Nephron progenitor cell (in vitro differentiated cells): Measurements from ENCODE around the gene PSMC3IP.

ENCODE experiments used
- DNase-seq: peaks from one replicate; pipeline ENCODE4 v3.0.0; 2021
- H3K27ac Mint-ChIP-seq: 2 replicates; pipeline ENCODE4 v1.8.0; 2021; ENCODE audit warnings: mild to moderate bottlenecking, moderate library complexity, mixed read lengths
- H3K27me3 Mint-ChIP-seq: 2 replicates; pipeline ENCODE4 v1.8.0; 2021; ENCODE audit warnings: mild to moderate bottlenecking, low read depth, mixed read lengths; ENCODE audit not compliant: poor library complexity
- H3K36me3 Mint-ChIP-seq: 2 replicates; pipeline ENCODE4 v1.8.0; 2021; ENCODE audit warnings: low read depth, mixed read lengths
- H3K4me1 Mint-ChIP-seq: 2 replicates; pipeline ENCODE4 v1.8.0; 2021; ENCODE audit warnings: mixed read lengths
- H3K4me3 Mint-ChIP-seq: 2 replicates; pipeline ENCODE4 v1.8.0; 2021; ENCODE audit warnings: mild to moderate bottlenecking, moderate library complexity, mixed read lengths
- H3K9me3 Mint-ChIP-seq: 2 replicates; pipeline ENCODE4 v1.8.0; 2021; ENCODE audit warnings: mild to moderate bottlenecking, moderate library complexity, mixed read lengths
- TF ChIP-seq, protein P1 (sequence below): fragments of 200-600 bp; sonication (generic); IDR thresholded peaks from 2 replicates; pipeline ENCODE4 v1.5.0; 2021; ENCODE audit warnings: antibody characterized with exemption

The PSMC3IP gene

DNA sequence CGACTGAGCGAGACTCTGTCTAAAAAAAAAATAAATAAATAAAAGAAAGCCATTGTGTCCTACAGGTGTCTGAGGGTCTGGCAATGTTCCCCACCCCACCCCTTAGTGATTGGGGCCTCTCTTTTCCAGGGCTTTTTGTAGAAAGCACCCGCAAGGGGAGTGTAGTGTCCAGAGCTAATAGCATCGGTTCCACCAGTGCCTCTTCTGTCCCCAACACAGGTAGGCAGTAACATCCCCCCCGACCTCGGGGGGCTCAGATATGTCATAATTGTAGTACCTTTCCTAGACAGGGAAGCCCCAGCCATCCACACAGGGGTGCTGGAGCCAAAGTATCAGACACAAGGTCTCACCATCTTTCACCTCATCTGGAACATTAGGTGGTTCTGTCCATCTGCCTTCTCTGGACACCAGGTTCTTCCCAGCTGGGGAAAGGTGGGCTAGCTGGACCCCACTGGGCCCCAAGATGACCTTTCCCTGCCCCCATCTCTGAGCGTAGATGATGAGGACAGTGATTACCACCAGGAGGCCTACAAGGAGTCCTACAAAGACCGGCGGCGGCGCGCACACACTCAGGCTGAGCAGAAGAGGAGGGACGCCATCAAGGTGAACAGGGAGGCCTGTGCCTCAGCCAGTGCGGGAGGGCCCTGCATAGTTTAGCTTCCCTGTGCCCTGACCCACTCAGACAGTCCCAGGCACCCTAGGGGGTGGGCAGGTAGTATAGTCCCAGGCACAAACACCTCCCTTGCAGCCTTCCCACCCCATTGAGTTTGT, 9.0 kb downstream of the PSMC3IP start:
- DNase-seq: no peak
- TF ChIP-seq, protein P1, sequence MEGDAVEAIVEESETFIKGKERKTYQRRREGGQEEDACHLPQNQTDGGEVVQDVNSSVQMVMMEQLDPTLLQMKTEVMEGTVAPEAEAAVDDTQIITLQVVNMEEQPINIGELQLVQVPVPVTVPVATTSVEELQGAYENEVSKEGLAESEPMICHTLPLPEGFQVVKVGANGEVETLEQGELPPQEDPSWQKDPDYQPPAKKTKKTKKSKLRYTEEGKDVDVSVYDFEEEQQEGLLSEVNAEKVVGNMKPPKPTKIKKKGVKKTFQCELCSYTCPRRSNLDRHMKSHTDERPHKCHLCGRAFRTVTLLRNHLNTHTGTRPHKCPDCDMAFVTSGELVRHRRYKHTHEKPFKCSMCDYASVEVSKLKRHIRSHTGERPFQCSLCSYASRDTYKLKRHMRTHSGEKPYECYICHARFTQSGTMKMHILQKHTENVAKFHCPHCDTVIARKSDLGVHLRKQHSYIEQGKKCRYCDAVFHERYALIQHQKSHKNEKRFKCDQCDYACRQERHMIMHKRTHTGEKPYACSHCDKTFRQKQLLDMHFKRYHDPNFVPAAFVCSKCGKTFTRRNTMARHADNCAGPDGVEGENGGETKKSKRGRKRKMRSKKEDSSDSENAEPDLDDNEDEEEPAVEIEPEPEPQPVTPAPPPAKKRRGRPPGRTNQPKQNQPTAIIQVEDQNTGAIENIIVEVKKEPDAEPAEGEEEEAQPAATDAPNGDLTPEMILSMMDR: no peak
- H3K36me3 Mint-ChIP-seq: peaks cover 45% of the 10 kb centered on the region
- H3K4me3 Mint-ChIP-seq: peak overlapping the region; percentile 95
- no peaks in the 10 kb centered on the region for H3K27me3 Mint-ChIP-seq
- no peaks in the 10 kb centered on the region for H3K9me3 Mint-ChIP-seq
- H3K27ac Mint-ChIP-seq: peak overlapping the region; percentile 83
- peaks cover 17% of the 10 kb centered on the region for H3K4me1 Mint-ChIP-seq

DNA sequence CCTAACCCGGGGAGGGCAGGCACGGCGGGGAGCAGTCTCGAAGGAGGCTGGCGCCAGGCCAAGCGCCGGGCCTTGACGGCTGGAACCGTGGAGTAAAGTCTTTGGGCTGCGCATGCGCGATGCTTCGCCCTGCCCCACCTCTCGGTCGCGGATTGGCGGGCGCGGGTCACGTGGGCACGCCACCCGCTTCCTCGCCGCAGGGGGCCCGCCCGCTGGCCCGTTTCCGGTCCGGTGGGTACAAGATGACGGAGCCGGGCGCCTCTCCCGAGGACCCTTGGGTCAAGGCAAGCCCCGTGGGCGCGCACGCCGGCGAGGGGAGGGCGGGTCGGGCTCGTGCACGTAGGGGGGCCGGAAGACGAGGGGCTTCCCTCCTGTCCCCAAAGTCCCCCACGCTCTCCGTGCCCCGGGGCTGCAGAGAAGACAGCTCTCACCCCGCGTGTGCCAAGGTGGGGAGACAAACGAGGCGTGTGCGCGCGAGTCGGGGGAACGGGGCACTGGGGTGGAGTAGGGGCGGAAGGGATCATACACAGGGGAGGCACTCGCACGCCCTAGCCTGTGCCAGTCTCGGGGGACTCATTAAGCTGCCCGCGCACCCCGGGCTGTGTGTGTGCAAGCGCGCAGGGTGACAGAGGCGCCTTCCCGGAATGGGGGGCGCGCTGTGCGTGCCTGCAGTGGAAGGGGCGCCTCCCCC, 10.5 kb downstream of the PSMC3IP start, which contains the start of gene MLX:
Gene MLX, plus strand, starts transcription at position 218 of the 691 bp plus-strand sequence. Its CDS starts 25 bp downstream, at position 243.
- Mint-ChIP-seq H3K27ac (peak within 1 kb of the TSS; percentile 78), H3K27me3 (no peaks in the 10 kb centered on the region), H3K4me3 (peak within 1 kb of the TSS; percentile 95), H3K36me3 (peaks cover 31% of the 10 kb centered on the region), H3K4me1 (peaks cover 28% of the 10 kb centered on the region), H3K9me3 (no peaks in the 10 kb centered on the region)
- DNase-seq: peak; percentile 96
- TF ChIP-seq, protein P1: no peak

DNA sequence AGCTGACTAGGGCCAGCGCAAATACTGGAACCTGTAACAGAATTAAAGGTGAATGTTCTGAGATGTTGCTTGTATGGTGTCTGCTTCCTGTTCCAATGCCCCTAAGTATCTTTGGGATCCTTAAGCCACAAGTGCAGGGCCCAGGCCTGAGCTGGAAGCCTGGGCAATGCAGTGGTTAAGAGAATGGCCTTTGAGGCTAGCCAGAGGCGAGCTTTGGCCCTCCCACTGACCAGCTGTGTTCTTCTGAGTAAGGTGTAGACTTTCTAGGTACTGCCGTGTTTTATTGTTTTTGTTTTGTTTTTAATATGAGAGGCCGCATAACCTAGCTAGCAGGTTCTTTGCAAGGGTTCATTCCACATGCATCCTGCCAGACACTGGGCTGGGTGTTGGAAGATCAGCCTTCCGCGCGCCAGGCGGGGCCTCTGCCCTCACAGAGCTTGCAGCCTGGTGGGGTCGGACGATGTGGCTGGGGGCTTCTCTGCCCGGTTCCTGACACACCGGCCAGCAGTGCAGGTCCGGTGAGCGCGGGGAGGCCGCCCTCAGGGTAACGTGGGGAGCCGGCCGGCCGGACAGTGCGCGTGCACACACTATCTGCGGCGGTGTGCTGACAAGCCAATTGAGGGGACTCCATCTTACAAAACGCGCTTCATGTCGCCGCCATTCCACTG, 11.2 kb downstream of the PSMC3IP start:
- H3K36me3 Mint-ChIP-seq: peaks cover 25% of the 10 kb centered on the region
- H3K4me1 Mint-ChIP-seq: peaks cover 33% of the 10 kb centered on the region
- peak overlapping the region; percentile 95 for H3K4me3 Mint-ChIP-seq
- no peaks in the 10 kb centered on the region for H3K27me3 Mint-ChIP-seq
- no peak for DNase-seq
- no peaks in the 10 kb centered on the region for H3K9me3 Mint-ChIP-seq
- TF ChIP-seq, protein P1: no peak
- H3K27ac Mint-ChIP-seq: peak overlapping the region; percentile 75

DNA sequence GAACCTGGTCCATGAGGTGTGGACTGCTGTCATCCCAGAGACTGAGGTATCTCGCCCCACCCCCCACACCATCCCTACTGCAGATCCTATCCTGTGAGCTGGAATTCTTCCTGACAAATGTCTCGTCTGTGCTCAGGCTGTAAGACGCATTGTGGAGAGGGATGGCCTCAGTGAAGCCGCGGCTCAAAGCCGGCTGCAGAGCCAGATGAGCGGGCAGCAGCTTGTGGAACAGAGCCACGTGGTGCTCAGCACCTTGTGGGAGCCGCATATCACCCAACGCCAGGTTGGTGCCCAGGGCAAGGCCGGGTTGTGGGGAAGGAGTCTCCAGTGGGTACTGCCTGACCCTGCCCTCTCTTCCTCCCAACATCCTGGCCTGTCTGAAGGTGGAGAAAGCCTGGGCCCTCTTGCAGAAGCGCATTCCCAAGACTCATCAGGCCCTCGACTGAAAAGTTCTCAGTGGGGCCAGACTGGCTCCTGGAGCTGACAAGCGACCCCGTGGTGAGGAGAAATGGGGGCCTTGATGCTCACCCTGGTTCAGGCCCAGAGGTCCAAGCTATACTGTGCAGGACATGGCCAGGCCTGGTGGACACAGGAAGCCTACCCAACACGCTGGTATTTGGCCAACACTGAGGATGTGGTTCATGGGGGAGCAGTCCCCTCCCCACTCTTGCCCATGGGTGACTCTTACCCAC, 11.9 kb downstream of the PSMC3IP start:
- H3K36me3 Mint-ChIP-seq: peaks cover 19% of the 10 kb centered on the region
- no peaks in the 10 kb centered on the region for H3K27me3 Mint-ChIP-seq
- TF ChIP-seq, protein P1: no peak
- DNase-seq: no peak
- no peaks in the 10 kb centered on the region for H3K9me3 Mint-ChIP-seq
- no peak overlapping the region for H3K4me3 Mint-ChIP-seq
- H3K4me1 Mint-ChIP-seq: peaks cover 35% of the 10 kb centered on the region
- H3K27ac Mint-ChIP-seq: peak overlapping the region; percentile 75

DNA sequence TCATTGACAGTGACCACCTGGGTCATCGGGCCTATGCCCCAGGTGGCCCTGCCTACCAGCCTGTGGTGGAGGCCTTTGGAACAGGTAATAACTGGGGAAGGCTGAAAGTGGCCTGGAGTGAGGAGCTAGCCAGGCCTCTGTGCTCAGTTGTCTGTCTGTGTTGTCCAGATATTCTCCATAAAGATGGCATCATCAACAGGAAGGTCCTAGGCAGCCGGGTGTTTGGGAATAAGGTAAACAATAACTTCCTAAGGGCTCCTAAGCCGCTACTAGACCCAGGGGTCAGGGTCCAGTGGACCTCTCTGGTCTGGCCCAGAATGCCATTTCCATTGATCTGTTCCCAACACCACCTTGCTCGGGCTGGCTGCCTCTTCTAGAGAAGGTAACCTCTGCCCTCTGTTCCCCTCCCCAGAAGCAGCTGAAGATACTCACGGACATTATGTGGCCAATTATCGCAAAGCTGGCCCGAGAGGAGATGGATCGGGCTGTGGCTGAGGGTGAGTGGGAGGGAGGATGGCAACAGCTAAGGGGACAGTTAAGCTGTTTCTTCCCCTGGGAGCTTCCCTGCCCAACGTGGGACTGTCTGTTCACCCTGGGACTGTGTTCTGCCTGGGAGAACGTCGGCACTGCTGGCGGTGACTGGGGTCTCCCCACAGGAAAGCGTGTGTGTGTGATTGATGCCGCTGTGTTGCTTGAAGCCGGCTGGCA, 12.6 kb downstream of the PSMC3IP start:
- no peak for DNase-seq
- Mint-ChIP-seq H3K9me3 (no peaks in the 10 kb centered on the region), H3K27me3 (no peaks in the 10 kb centered on the region), H3K36me3 (peaks cover 14% of the 10 kb centered on the region), H3K4me3 (no peak overlapping the region), H3K4me1 (peaks cover 41% of the 10 kb centered on the region), H3K27ac (no peak overlapping the region)
- TF ChIP-seq, protein P1: no peak
